Mesendoderm (in vitro differentiated cells): Measurements from ENCODE around the gene SIAH1.
"Not testable (repeated sequence)": the region's sequence is repeated elsewhere in the genome, so short reads cannot be mapped to it uniquely, and the experiment has no call there.

Experiments used
- DNase-seq: peaks from one replicate; pipeline ENCODE4 v3.0.0; 2013
- H2AK5ac ChIP-seq: 2 replicates; pipeline ENCODE4 v1.6.1; 2013; ENCODE audit warnings: low read length, inconsistent platforms
- H2BK120ac ChIP-seq: 2 replicates; pipeline ENCODE4 v1.6.1; 2013; ENCODE audit warnings: low read depth, mild to moderate bottlenecking, low read length, moderate library complexity, mixed read lengths
- H2BK15ac ChIP-seq: replicated peaks from 2 replicates; pipeline ENCODE4 v1.6.1; 2013; ENCODE audit warnings: low read depth, mild to moderate bottlenecking, moderate library complexity
- H2BK5ac ChIP-seq: 2 replicates; pipeline ENCODE4 v1.6.1; 2013; ENCODE audit warnings: low read length, inconsistent platforms
- H3K18ac ChIP-seq: 2 replicates; pipeline ENCODE4 v1.6.1; 2013; ENCODE audit warnings: mild to moderate bottlenecking, low read length, mixed read lengths
- H3K23ac ChIP-seq: one replicate; pipeline ENCODE4 v1.6.1; 2013; ENCODE audit warnings: low read length
- H3K27ac ChIP-seq: 2 replicates; pipeline ENCODE4 v1.5.1; 2013; ENCODE audit warnings: low read depth, mild to moderate bottlenecking, inconsistent platforms, low read length, moderate library complexity
- H3K27me3 ChIP-seq: 2 replicates; pipeline ENCODE4 v1.6.1; 2013; ENCODE audit warnings: low read length, control low read depth, mild to moderate bottlenecking, inconsistent platforms; ENCODE audit not compliant: insufficient read depth, poor library complexity
- H3K36me3 ChIP-seq: 2 replicates; pipeline ENCODE4 v1.6.1; 2013; ENCODE audit warnings: low read length, inconsistent platforms; ENCODE audit not compliant: control insufficient read depth, insufficient read depth
- H3K4ac ChIP-seq: one replicate; pipeline ENCODE4 v1.6.1; 2013; ENCODE audit warnings: low read depth, mild to moderate bottlenecking, low read length, moderate library complexity
- H3K4me1 ChIP-seq: 2 replicates; pipeline ENCODE4 v1.6.1; 2013; ENCODE audit warnings: low read depth, low read length, inconsistent platforms; ENCODE audit not compliant: control insufficient read depth
- H3K4me2 ChIP-seq: 2 replicates; pipeline ENCODE4 v1.6.1; 2013; ENCODE audit warnings: low read length
- H3K4me3 ChIP-seq: 2 replicates; pipeline ENCODE4 v1.5.1; 2013; ENCODE audit warnings: mild to moderate bottlenecking, low read length
- H3K56ac ChIP-seq: one replicate; pipeline ENCODE4 v1.6.1; 2013; ENCODE audit warnings: low read length
- H3K79me1 ChIP-seq: 2 replicates; pipeline ENCODE4 v1.6.1; 2013; ENCODE audit warnings: low read length, inconsistent platforms
- H3K79me2 ChIP-seq: 2 replicates; pipeline ENCODE4 v1.6.1; 2013; ENCODE audit warnings: mild to moderate bottlenecking, low read length; ENCODE audit not compliant: control insufficient read depth, insufficient read depth
- H3K9ac ChIP-seq: 2 replicates; pipeline ENCODE4 v1.6.1; 2013; ENCODE audit warnings: low read length, inconsistent platforms
- H4K5ac ChIP-seq: one replicate; pipeline ENCODE4 v1.6.1; 2013; ENCODE audit warnings: low read length
- H4K8ac ChIP-seq: one replicate; pipeline ENCODE4 v1.6.1; 2013; ENCODE audit warnings: low read depth, mild to moderate bottlenecking, control low read depth, low read length, moderate library complexity
- WGBS: extraction: QIAGEN DNeasy Blood & Tissue Kit; methylation state at CpG from one replicate; pipeline ENCODE4 v1.1.7; 2013; ENCODE audit warnings: low lambda C conversion rate, missing lambda C conversion rate; ENCODE audit not compliant: insufficient coverage; ENCODE audit errors: extremely low coverage; 5-methylcytosine and 5-hydroxymethylcytosine counted together

Gene SIAH1

DNA sequence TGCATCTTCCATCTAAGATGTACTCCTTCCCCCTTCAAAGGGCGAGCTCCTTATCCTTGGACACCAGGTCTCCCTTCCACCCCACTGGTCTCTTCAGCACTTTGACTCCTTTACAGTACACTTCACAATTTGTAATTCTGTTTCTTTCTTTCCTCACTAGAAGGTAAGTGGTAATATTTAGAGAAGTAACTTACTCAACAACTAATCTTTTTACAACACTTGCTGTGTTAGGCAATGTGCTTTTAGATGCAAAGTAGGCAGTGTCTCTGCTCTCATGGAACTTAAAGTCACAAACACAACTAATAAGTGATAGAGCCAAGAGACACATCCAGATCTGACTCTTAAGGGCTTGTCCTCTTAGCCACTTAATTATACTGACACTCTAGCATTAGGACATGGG, 6.4 kb downstream of the SIAH1 start:
- Histone ChIP-seq H2BK5ac (no peak overlapping the region), H3K27ac (no peak overlapping the region), H3K23ac (no peak overlapping the region), H2BK15ac (no peak overlapping the region), H3K4me1 (peaks cover 4% of the 10 kb centered on the region), H4K5ac (no peak overlapping the region), H2BK120ac (no peak overlapping the region), H3K4ac (no peak overlapping the region), H3K4me3 (no peak overlapping the region), H3K18ac (no peak overlapping the region), H3K9ac (no peak overlapping the region), H3K56ac (no peak overlapping the region), H3K36me3 (no peaks in the 10 kb centered on the region), H3K27me3 (no peaks in the 10 kb centered on the region), H4K8ac (no peak overlapping the region), H3K4me2 (no peak overlapping the region), H3K79me1 (peaks cover 2% of the 10 kb centered on the region), H2AK5ac (no peak overlapping the region), H3K79me2 (peaks cover 87% of the 10 kb centered on the region)
- no CpG with 5 or more reads among the region's 1 CpG for WGBS
- DNase-seq = no peak

DNA sequence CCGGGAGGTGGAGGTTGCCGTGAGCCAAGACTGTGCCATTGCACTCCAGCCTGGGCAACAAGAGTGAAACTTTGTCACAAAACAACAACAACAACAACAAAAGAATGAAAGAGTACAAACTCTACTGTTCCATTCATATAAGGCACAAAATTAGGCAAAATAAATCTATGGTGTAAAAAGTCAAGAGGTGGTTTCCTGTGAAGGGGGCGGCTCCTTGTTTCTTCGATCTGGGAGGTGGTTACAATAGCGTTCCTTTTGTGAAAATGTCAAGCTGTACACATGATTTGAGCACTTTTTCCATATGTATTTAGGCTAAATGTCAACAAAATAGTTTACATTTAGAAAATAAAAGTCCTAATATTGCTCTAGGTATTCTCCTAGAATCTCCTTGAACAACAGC, 6.9 kb downstream of the SIAH1 start:
- no peak overlapping the region for H3K18ac ChIP-seq
- no peak overlapping the region for H4K5ac ChIP-seq
- H2BK5ac ChIP-seq = no peak overlapping the region
- no peaks in the 10 kb centered on the region for H3K27me3 ChIP-seq
- H2BK15ac ChIP-seq = no peak overlapping the region
- peaks cover 9% of the 10 kb centered on the region for H3K4me1 ChIP-seq
- no peaks in the 10 kb centered on the region for H3K36me3 ChIP-seq
- no peak overlapping the region for H3K23ac ChIP-seq
- no peak overlapping the region for H3K9ac ChIP-seq
- H2AK5ac ChIP-seq = no peak overlapping the region
- no peak overlapping the region for H3K4ac ChIP-seq
- no peak overlapping the region for H3K4me2 ChIP-seq
- H3K4me3 ChIP-seq = no peak overlapping the region
- H3K79me2 ChIP-seq = peaks cover 87% of the 10 kb centered on the region
- no peak overlapping the region for H3K56ac ChIP-seq
- H4K8ac ChIP-seq = no peak overlapping the region
- no peak overlapping the region for H2BK120ac ChIP-seq
- H3K27ac ChIP-seq = no peak overlapping the region
- peaks cover 4% of the 10 kb centered on the region for H3K79me1 ChIP-seq
- no CpG with 5 or more reads among the region's 5 CpGs for WGBS
- no peak for DNase-seq

DNA sequence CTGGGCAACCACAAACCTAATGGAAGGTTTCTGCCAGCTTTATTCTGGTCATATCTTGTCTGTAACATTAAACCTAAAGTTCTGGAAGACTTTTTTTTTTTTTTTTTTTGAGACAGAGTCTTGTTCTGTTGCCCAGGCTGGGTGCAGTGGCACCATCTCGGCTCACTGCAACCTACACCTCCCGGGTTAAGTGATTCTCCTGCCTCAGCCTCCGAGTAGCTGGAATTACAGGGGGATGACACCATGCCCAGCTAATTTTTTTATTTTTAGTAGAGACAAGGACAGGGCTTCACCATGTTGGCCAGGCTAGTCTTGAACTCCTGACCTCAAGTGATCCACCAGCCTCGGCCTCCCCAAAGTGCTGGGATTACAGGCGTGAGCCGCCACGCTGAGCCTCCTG, 7.9 kb downstream of the SIAH1 start:
- H4K8ac ChIP-seq, H3K79me1 ChIP-seq, H3K9ac ChIP-seq, H3K23ac ChIP-seq, DNase-seq, H3K4me1 ChIP-seq, H3K56ac ChIP-seq, H3K27me3 ChIP-seq, H3K27ac ChIP-seq, H3K4me2 ChIP-seq, H4K5ac ChIP-seq, H2AK5ac ChIP-seq, H3K36me3 ChIP-seq, H2BK15ac ChIP-seq, H3K4me3 ChIP-seq, H2BK5ac ChIP-seq, H3K4ac ChIP-seq, H2BK120ac ChIP-seq, H3K18ac ChIP-seq: not testable (repeated sequence)
- no CpG with 5 or more reads among the region's 7 CpGs for WGBS
- H3K79me2 ChIP-seq = peaks cover 92% of the 10 kb centered on the region

DNA sequence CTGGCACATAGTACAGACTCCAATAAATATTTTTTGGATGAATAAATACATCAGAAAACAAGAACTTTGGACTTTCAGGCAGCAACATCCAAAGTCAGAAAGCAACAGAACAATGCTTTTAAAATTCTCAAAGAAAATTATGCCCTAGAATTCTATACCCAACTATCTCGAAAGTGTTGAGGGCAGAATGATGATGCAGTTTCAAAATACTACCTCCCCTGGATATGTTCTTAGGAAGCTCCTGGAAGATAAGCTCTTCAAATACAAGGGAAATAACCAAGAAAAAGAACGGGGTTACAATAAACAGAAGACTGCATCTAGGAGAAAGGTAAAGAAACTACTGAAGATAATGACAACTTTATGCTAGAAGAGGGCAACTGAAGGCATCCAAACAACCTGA, 11.0 kb downstream of the SIAH1 start:
- H3K79me2 ChIP-seq = peaks cover 83% of the 10 kb centered on the region
- no peak overlapping the region for H3K18ac ChIP-seq
- H3K4me3 ChIP-seq = no peak overlapping the region
- DNase-seq = no peak
- H2BK15ac ChIP-seq = no peak overlapping the region
- no peak overlapping the region for H2BK5ac ChIP-seq
- no peak overlapping the region for H3K9ac ChIP-seq
- H3K79me1 ChIP-seq = peaks cover 4% of the 10 kb centered on the region
- H3K4ac ChIP-seq = no peak overlapping the region
- H3K4me1 ChIP-seq = peaks cover 5% of the 10 kb centered on the region
- H3K36me3 ChIP-seq = no peaks in the 10 kb centered on the region
- no peak overlapping the region for H3K23ac ChIP-seq
- H2AK5ac ChIP-seq = no peak overlapping the region
- H2BK120ac ChIP-seq = no peak overlapping the region
- no peak overlapping the region for H3K4me2 ChIP-seq
- H4K5ac ChIP-seq = no peak overlapping the region
- H3K56ac ChIP-seq = no peak overlapping the region
- no peak overlapping the region for H4K8ac ChIP-seq
- WGBS = no CpG with 5 or more reads among the region's 2 CpGs
- H3K27me3 ChIP-seq = no peaks in the 10 kb centered on the region
- H3K27ac ChIP-seq = no peak overlapping the region

DNA sequence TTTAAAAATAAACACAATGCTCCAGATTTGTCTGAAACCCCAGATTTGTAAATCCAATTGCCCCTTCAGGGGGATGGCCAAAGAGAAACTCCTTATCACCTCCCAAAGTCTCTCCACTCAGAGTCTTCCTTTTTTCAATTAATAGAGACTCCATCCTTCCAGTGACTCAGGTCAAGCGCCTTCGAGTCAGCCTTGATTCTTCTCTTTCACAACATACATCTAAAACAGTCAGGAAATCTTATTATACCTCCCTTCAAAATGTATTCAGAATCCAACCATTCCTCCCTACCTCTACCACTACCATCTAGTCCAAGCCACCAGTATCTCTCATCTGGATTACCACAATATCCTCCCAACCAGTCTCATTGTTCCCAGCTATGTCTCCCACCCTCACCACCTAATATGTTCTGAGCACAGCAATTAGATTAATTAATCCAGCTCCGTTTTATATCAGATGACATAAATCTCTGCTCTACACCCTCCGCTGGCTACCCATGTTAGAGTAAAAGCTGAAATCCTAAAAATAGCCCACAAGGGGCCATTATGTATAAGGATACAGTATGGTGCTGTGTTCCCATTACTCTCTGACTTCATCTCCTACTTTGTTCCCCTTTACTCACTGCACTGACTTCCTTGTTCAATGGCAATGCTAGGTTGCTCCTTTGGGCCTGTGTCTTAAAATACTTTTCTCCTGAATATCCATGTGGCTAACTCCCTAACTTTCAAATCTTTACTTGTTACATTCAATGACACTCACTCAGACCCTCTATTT, 11.8 kb downstream of the SIAH1 start:
- Histone ChIP-seq H3K36me3 (no peaks in the 10 kb centered on the region), H3K27ac (no peak overlapping the region), H3K4me2 (no peak overlapping the region), H3K4me1 (peaks cover 5% of the 10 kb centered on the region), H3K4ac (no peak overlapping the region), H2BK120ac (no peak overlapping the region), H2BK5ac (no peak overlapping the region), H3K18ac (no peak overlapping the region), H3K27me3 (no peaks in the 10 kb centered on the region), H4K8ac (no peak overlapping the region), H3K79me1 (peaks cover 3% of the 10 kb centered on the region), H2AK5ac (no peak overlapping the region), H3K4me3 (no peak overlapping the region), H3K56ac (no peak overlapping the region), H3K23ac (no peak overlapping the region), H2BK15ac (no peak overlapping the region), H3K79me2 (peaks cover 79% of the 10 kb centered on the region), H3K9ac (no peak overlapping the region), H4K5ac (no peak overlapping the region)
- DNase-seq = no peak
- WGBS = no CpG with 5 or more reads among the region's 4 CpGs

DNA sequence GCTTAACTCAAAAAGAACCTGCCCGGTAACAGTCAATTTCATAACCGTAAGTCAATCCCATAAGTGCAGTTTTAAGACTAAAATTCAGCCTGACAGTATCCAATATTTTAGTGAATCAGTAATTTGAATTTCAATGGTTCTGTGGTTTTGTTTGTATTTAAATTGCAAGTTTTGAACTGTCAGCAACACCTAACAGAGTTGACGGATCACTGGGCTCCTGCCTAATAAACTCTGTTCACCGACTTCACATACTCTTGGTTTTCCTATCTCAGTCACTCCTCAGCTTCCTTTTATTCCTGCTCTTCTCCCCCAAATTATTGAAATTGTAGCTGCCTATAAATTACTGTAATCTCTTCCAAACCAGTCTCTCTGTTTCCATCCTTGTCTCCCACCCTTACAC, 12.5 kb downstream of the SIAH1 start:
- Histone ChIP-seq H3K23ac (no peak overlapping the region), H3K27me3 (no peaks in the 10 kb centered on the region), H3K4me3 (no peak overlapping the region), H2BK15ac (no peak overlapping the region), H3K27ac (no peak overlapping the region), H3K4me1 (peaks cover 5% of the 10 kb centered on the region), H3K56ac (no peak overlapping the region), H3K79me2 (peaks cover 79% of the 10 kb centered on the region), H4K5ac (no peak overlapping the region), H3K9ac (no peak overlapping the region), H2BK120ac (no peak overlapping the region), H3K36me3 (no peaks in the 10 kb centered on the region), H2BK5ac (no peak overlapping the region), H2AK5ac (no peak overlapping the region), H3K18ac (no peak overlapping the region), H3K4me2 (no peak overlapping the region), H3K4ac (no peak overlapping the region), H4K8ac (no peak overlapping the region), H3K79me1 (peaks cover 3% of the 10 kb centered on the region)
- WGBS = no CpG with 5 or more reads among the region's 4 CpGs
- DNase-seq = no peak
